ENCODE results near the gene FAM234A. TPM values are rescaled to one million over a fixed set of nuclear protein-coding genes. Genes with fewer than 3 reads are reported as not detected.

The FAM234A gene
- total and polyA plus RNA-seq, 4 donors, result 24.1 to 39.7 (median 27.8) TPM

DNA sequence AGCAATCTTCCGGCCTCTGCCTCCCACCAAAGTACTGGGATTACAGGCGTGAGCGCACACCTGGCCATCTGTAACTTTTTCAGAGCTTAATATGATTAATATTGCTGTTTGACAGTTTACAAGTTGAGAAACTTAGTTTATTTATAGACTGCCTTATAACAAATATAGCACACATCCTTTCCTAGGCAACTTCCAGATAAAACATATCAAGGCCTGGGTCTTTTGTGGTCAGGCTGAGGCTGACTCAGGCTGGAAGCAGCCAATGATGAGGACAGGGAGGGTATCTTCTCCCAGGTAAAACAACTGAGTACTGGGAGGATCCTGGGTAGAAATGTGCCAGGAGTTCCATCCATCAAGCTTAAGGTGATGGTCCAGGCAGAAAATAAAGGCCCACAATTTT is 21.6 kb upstream of the FAM234A start:
- H3K27me3 ChIP-seq (ENCODE audit: control insufficient read depth in 4 of 4, insufficient read depth in 4 of 4, low read length in 3 of 4), result no peaks in the 10 kb centered on the region
- WGBS, result 98% methylated on average over 3 of the region's 3 CpGs
- H3K4me3 ChIP-seq (ENCODE audit: low read depth in 1 of 3, low read length in 3 of 3), result no peak overlapping the region
- H3K4me1 ChIP-seq (ENCODE audit: control insufficient read depth in 4 of 4, insufficient read depth in 4 of 4, low read length in 3 of 4), result no peaks in the 10 kb centered on the region
- DNase-seq (ENCODE audit: low spot score), result no peak
- no peaks in the 10 kb centered on the region for H3K9me3 ChIP-seq (ENCODE audit: control insufficient read depth in 4 of 4, low read length in 3 of 4)
- H3K9ac ChIP-seq (ENCODE audit: low read depth in 1 of 2, low read length in 2 of 2), result no peak overlapping the region
- H3K27ac ChIP-seq (ENCODE audit: low read depth in 1 of 2, low read length in 2 of 2), result no peak overlapping the region
- TF ChIP-seq REST (IDR thresholded peaks at IDR 0.05) (no peak), SP1 (IDR thresholded peaks at IDR 0.05) (no peak), JUND (IDR thresholded peaks at IDR 0.05) (no peak), RXRA (IDR thresholded peaks at IDR 0.05) (no peak), HNF4A (conservative IDR thresholded peaks at IDR 0.05) (no peak), CTCF (IDR thresholded peaks at IDR 0.05; ENCODE audit: low read depth, low read length, missing input control) (no peak), EGR1 (IDR thresholded peaks at IDR 0.05; ENCODE audit: low read depth in 2 of 2) (no peak), YY1 (IDR thresholded peaks at IDR 0.05) (no peak), RAD21 (IDR thresholded peaks at IDR 0.05) (no peak), HNF4G (IDR thresholded peaks at IDR 0.05) (no peak), FOXA1 (IDR thresholded peaks at IDR 0.05) (no peak), NR2F2 (IDR thresholded peaks at IDR 0.05) (no peak), ATF3 (IDR thresholded peaks at IDR 0.05) (no peak), FOXA2 (IDR thresholded peaks at IDR 0.05) (no peak), TAF1 (conservative IDR thresholded peaks at IDR 0.05) (no peak), GABPA (IDR thresholded peaks at IDR 0.05 in 1 of 2, conservative IDR thresholded peaks at IDR 0.05 in 1 of 2) (no peak)
- TF ChIP-seq, protein P1, sequence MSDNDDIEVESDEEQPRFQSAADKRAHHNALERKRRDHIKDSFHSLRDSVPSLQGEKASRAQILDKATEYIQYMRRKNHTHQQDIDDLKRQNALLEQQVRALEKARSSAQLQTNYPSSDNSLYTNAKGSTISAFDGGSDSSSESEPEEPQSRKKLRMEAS (IDR thresholded peaks at IDR 0.05), result no peak
- TF ChIP-seq, protein P2, sequence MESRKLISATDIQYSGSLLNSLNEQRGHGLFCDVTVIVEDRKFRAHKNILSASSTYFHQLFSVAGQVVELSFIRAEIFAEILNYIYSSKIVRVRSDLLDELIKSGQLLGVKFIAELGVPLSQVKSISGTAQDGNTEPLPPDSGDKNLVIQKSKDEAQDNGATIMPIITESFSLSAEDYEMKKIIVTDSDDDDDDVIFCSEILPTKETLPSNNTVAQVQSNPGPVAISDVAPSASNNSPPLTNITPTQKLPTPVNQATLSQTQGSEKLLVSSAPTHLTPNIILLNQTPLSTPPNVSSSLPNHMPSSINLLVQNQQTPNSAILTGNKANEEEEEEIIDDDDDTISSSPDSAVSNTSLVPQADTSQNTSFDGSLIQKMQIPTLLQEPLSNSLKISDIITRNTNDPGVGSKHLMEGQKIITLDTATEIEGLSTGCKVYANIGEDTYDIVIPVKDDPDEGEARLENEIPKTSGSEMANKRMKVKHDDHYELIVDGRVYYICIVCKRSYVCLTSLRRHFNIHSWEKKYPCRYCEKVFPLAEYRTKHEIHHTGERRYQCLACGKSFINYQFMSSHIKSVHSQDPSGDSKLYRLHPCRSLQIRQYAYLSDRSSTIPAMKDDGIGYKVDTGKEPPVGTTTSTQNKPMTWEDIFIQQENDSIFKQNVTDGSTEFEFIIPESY (IDR thresholded peaks at IDR 0.05), result no peak
- peaks cover 7 to 65% (median 29%) of the 10 kb centered on the region in 4 donors for H3K36me3 ChIP-seq (ENCODE audit: control insufficient read depth in 4 of 4, insufficient read depth in 3 of 4, low read depth in 1 of 4, low read length in 3 of 4)

All from liver (tissue), 9 donors.